K562 (cell line): ENCODE data around the gene MPPED1. TPM values are rescaled to one million over a fixed set of nuclear protein-coding genes. Genes with fewer than 3 reads are reported as not detected.

Experiments used
- ATAC-seq: fragments of 200-7000 bp; cut with Tn5 transposase; 3 replicates; pipeline ENCODE4 v1.9.1; 2020; ENCODE audit warnings: moderate library complexity
- BruUV-seq: library from RNA; stranded (reverse); fragments of 400-500 nt; replicated peaks from 2 replicates; lab custom pipeline; 2021; lab: Mats Ljungman, UMichigan
- CTCF ChIA-PET: fragments of 300-600 bp; formaldehyde crosslinking; extraction: SDS; loops from one replicate; lab custom pipeline; 2021; ENCODE audit warnings: low intra/inter-chr PET ratio; lab: Yijun Ruan, JAX
- POLR2A ChIA-PET: fragments of 300-600, 350-650 bp; sonication (Branson Sonifier 250); formaldehyde crosslinking; extraction: SDS; loops from one replicate; lab custom pipeline; 2021; ENCODE audit warnings: antibody characterized with exemption, inconsistent platforms; lab: Yijun Ruan, JAX
- DNase-seq, 4 experiments: peaks; one replicate each; pipeline versions ENCODE4 v3.0.0 to v3.0.0-alpha.2; 2011 to 2018; ENCODE audit warnings: low spot score in 3 of 4, mixed read lengths in 3 of 4; ENCODE audit errors: extremely low read depth in 1 of 4
- FAIRE-seq: peaks from 2 replicates; lab custom pipeline; 2011; peaks lifted over from hg19 to GRCh38; lab: Jason Lieb, UNC
- H2AFZ ChIP-seq: 2 replicates; pipeline ENCODE4 v1.6.0; 2011; ENCODE audit warnings: low read depth, low read length, control low read depth, inconsistent platforms
- H3K27ac ChIP-seq: fragments of 200-600 bp; 3 replicates; pipeline ENCODE4 v1.8.0; 2011; ENCODE audit warnings: low read depth, mild to moderate bottlenecking, control low read depth, inconsistent platforms, low read length, moderate library complexity, mixed read lengths; ENCODE audit errors: extremely low read depth
- H3K27me3 ChIP-seq, 2 experiments: fragments of 300-600 bp in 1 of 2; 2 replicates in 1 of 2; 3 replicates in 1 of 2; pipeline versions ENCODE4 v1.6.0 to v1.8.0; 2011; ENCODE audit warnings: inconsistent platforms in 2 of 2, low read length in 2 of 2, mild to moderate bottlenecking in 1 of 2, mixed read lengths in 1 of 2, moderate library complexity in 1 of 2; ENCODE audit not compliant: control insufficient read depth in 2 of 2, insufficient read depth in 2 of 2
- H3K36me3 ChIP-seq: fragments of 300-600 bp; 3 replicates; pipeline ENCODE4 v1.8.0; 2011; ENCODE audit warnings: mild to moderate bottlenecking, low read length, inconsistent platforms; ENCODE audit not compliant: control insufficient read depth, insufficient read depth
- H3K4me1 ChIP-seq, 2 experiments: fragments of 200-600 bp in 1 of 2; replicated peaks in 1 of 2; 2 replicates in 1 of 2; 3 replicates in 1 of 2; pipeline versions ENCODE4 v1.5.1 to v1.8.0; 2011; ENCODE audit warnings: inconsistent platforms in 2 of 2, low read length in 2 of 2, mild to moderate bottlenecking in 1 of 2, mixed read lengths in 1 of 2, moderate library complexity in 1 of 2; ENCODE audit not compliant: control insufficient read depth in 2 of 2, insufficient read depth in 2 of 2
- H3K4me2 ChIP-seq: 2 replicates; pipeline ENCODE4 v1.6.1; 2011; ENCODE audit warnings: low read length, control low read depth, inconsistent platforms, mixed read lengths; ENCODE audit not compliant: insufficient read depth
- H3K4me3 ChIP-seq: fragments of 200-600 bp; sonication (generic), shearing (Covaris generic); 2 replicates; pipeline ENCODE4 v1.5.1; 2016; ENCODE audit warnings: control low read depth, inconsistent platforms
- H3K79me2 ChIP-seq: fragments of 200-600 bp; 3 replicates; pipeline ENCODE4 v1.8.0; 2011; ENCODE audit warnings: low read length, inconsistent platforms; ENCODE audit not compliant: control insufficient read depth, insufficient read depth
- H3K9ac ChIP-seq, 2 experiments: 2 replicates each; pipeline versions ENCODE4 v1.6.0 to v1.6.1; 2011; ENCODE audit warnings: low read depth in 2 of 2, low read length in 2 of 2, control low read depth in 1 of 2, inconsistent platforms in 1 of 2, mild to moderate bottlenecking in 1 of 2, mixed read lengths in 1 of 2; ENCODE audit not compliant: insufficient read depth in 1 of 2
- H3K9me1 ChIP-seq: one replicate; pipeline ENCODE4 v1.6.0; 2011; ENCODE audit warnings: inconsistent platforms, mild to moderate bottlenecking, low read length, moderate library complexity; ENCODE audit not compliant: control insufficient read depth, insufficient read depth
- H3K9me3 ChIP-seq: replicated peaks from 2 replicates; pipeline ENCODE4 v1.5.1; 2011; ENCODE audit warnings: low read depth, low read length, inconsistent platforms; ENCODE audit not compliant: control insufficient read depth, insufficient read depth
- H4K20me1 ChIP-seq: replicated peaks from 2 replicates; pipeline ENCODE4 v1.6.1; 2011; ENCODE audit warnings: low read length, inconsistent platforms, mixed read lengths; ENCODE audit not compliant: control insufficient read depth, insufficient read depth
- ATF6 ChIP-seq: sonication (generic); formaldehyde crosslinking; IDR thresholded peaks from 2 replicates; pipeline ENCODE4 v1.4.0; 2020; ENCODE audit warnings: mild to moderate bottlenecking, missing genetic modification reagents
- BRD9 ChIP-seq: fragments of 450-650 bp; IDR thresholded peaks from 2 replicates; pipeline ENCODE4 v1.6.1; 2018; ENCODE audit warnings: low read depth; ENCODE audit not compliant: partially characterized antibody
- CREB3 ChIP-seq: fragments of 450-650 bp; conservative IDR thresholded peaks from 2 replicates; pipeline ENCODE4 v1.6.1; 2016; ENCODE audit warnings: missing genetic modification characterization, low read depth, mild to moderate bottlenecking, missing compliant biosample characterization, moderate library complexity
- NCOA2 ChIP-seq, 2 experiments: fragments of 450-650 bp; IDR thresholded peaks; 2 replicates each; pipeline ENCODE4 v1.6.1; 2018; ENCODE audit warnings: mild to moderate bottlenecking in 2 of 2, moderate library complexity in 1 of 2; ENCODE audit not compliant: partially characterized antibody in 2 of 2
- OTX1 ChIP-seq: fragments of 450-650 bp; formaldehyde crosslinking; IDR thresholded peaks from 2 replicates; pipeline ENCODE4 v1.4.0; 2022; ENCODE audit warnings: mild to moderate bottlenecking
- SIN3A ChIP-seq, 2 experiments: fragments of 150-350 bp in 1 of 2; IDR thresholded peaks; 2 replicates each; pipeline ENCODE4 v1.6.1; 2011 to 2016; ENCODE audit warnings: borderline replicate concordance in 2 of 2, low read depth in 2 of 2, low read length in 2 of 2, mild to moderate bottlenecking in 2 of 2, moderate library complexity in 2 of 2; ENCODE audit not compliant: control insufficient read depth in 1 of 2
- SMAD4 ChIP-seq: fragments of 250-450 bp; sonication (Bioruptor Pico); conservative IDR thresholded peaks from 2 replicates; pipeline ENCODE4 v1.8.0; 2021; ENCODE audit warnings: inconsistent platforms, mild to moderate bottlenecking, moderate library complexity
- SRSF7 ChIP-seq: fragments of 200-400 bp; formaldehyde crosslinking; optimal IDR thresholded peaks from 2 replicates; pipeline ENCODE3; 2017; ENCODE audit warnings: mild to moderate bottlenecking, low read depth, low read length
- TEAD1 ChIP-seq, 2 experiments: fragments of 450-650 bp in 1 of 2; sonication (generic) in 1 of 2; formaldehyde crosslinking; IDR thresholded peaks; 2 replicates each; pipeline versions ENCODE4 v1.4.0 to v1.8.0; 2020 to 2022; ENCODE audit warnings: mild to moderate bottlenecking in 2 of 2, missing genetic modification reagents in 1 of 2
- TRIM28 ChIP-seq: fragments of 450-650 bp; IDR thresholded peaks from 2 replicates; pipeline ENCODE4 v1.6.1; 2017
- ZNF384 ChIP-seq: IDR thresholded peaks from 2 replicates; pipeline ENCODE4 v1.6.1; 2012; ENCODE audit warnings: low read depth, low read length, improper control_type of control experiment
- WGBS: fragments of 100-300 bp; shearing (Covaris generic); methylation state at CpG from one replicate; pipeline ENCODE4 v1.1.6; 2016; ENCODE audit warnings: low coverage, mixed read lengths; ENCODE audit not compliant: insufficient coverage; ENCODE audit errors: missing lambda C conversion rate; 5-methylcytosine and 5-hydroxymethylcytosine counted together
- in situ Hi-C: fragments of 300-500 bp; cut with MboI; formaldehyde crosslinking; loops from 4 replicates; pipeline ENCODE4 v1.15.0; 2018; ENCODE audit warnings: inconsistent platforms, mixed read lengths
- intact Hi-C: fragments of 100-400 bp; cut with micrococcal nuclease; formaldehyde crosslinking; loops from 2 replicates; pipeline ENCODE4 v1.14.2; 2022
- polyA plus RNA-seq, 8 experiments: library from polyadenylated mRNA; depleted of rRNA in 4 of 8; stranded (reverse) in 5 of 8; unstranded in 3 of 8; fragments of >200 nt; fragmentation: Nextera tagmentation in 2 of 8; fragmentation: Illumina TruSeq in 1 of 8; extraction: Ambion mirVana in 2 of 8; extraction: Trizol in 1 of 8; gene quantifications; 2 replicates each; pipeline versions ENCODE4 v1.2.1 to v1.2.3, GENCODE V29; 2011 to 2014; ENCODE audit warnings: inconsistent platforms in 1 of 8, missing spikeins in 1 of 8
- total RNA-seq, 7 experiments: library from RNA; depleted of rRNA in 6 of 7; stranded (reverse); fragments of >200 nt in 6 of 7; fragmentation: Illumina TruSeq in 2 of 7; extraction: Trizol in 2 of 7; gene quantifications; 2 replicates each; pipeline versions ENCODE4 v1.2.1 to v1.2.3, GENCODE V29; 2011 to 2021; ENCODE audit warnings: low replicate concordance in 1 of 7

MPPED1 gene
- total and polyA plus RNA-seq, 9 of the 15 experiments (the other 6 are each of a cell fraction or from before 2014, with no cell fraction given) = not detected

- TF ChIP-seq CREB3 (tag) (no peak), TEAD1 (CRISPR knock-in tag; IDR thresholded peaks at IDR 0.05) (no peak), SIN3A (IDR thresholded peaks at IDR 0.05; ENCODE audit: borderline replicate concordance in 2 of 2, control insufficient read depth in 1 of 2, low read depth in 2 of 2, low read length in 2 of 2) (no peak), BRD9 (no peak), OTX1 (CRISPR knock-in tag) (no peak)
- TF ChIP-seq, all 486 proteins: peak for 0
These were observed at the start of gene MPPED1 (continued) for GRCh38 chr22:43411869-43412807.

- CTCF ChIA-PET = no interaction called here
- Histone ChIP-seq H3K36me3 (no peaks in the 10 kb centered on the region), H3K27ac (no peak overlapping the region), H3K27me3 (peaks cover 0 to 5% of the 10 kb centered on the region in 2 experiments; a peak in 1 of 5 replicates), H4K20me1 (no peaks in the 10 kb centered on the region), H3K4me1 (no peaks in the 10 kb centered on the region), H3K9me3 (no peaks in the 10 kb centered on the region), H3K79me2 (no peaks in the 10 kb centered on the region), H3K4me3 (no peak overlapping the region), H2AFZ (no peak overlapping the region), H3K4me2 (no peak overlapping the region), H3K9ac (no peak overlapping the region), H3K9me1 (no peaks in the 10 kb centered on the region)
- no peak for ATAC-seq
- no TSS peak for BruUV-seq
- POLR2A ChIA-PET = interaction anchor here (0.7 kb wide), 1 partner anchor 181 kb away, joined by 3 read pairs; no protein-coding TSS in a partner anchor
- 8% methylated on average over 21 of the region's 27 CpGs for WGBS
- in situ Hi-C loops (no loop called here), intact Hi-C loops (no loop called here)
- DNase-seq = no peak
- FAIRE-seq = no peak
- TF ChIP-seq ZNF384 (no peak), TRIM28 (no peak), NCOA2 (IDR thresholded peaks at IDR 0.05; ENCODE audit: partially characterized antibody in 2 of 2) (no peak), SRSF7 (no peak), ATF6 (CRISPR knock-in tag) (no peak), SMAD4 (CRISPR knock-in tag) (no peak)
These were observed 48.3 kb upstream of the MPPED1 start for GRCh38 chr22:43363315-43364168.
